GM18499 (cell line): ENCODE data around the gene PDGFB.

Experiments used
- ATAC-seq: cut with Tn5 transposase; IDR thresholded peaks from one replicate; pipeline ENCODE4 v1.9.1; 2021; ENCODE audit warnings: moderate number of reproducible peaks; ENCODE audit not compliant: insufficient read depth, unreplicated experiment

The PDGFB gene

GRCh38 chr22:39278040-39278439, 33.3 kb upstream of the PDGFB start:
- no peak for ATAC-seq

GRCh38 chr22:39277142-39277607, 32.4 kb upstream of the PDGFB start:
- ATAC-seq: no peak

- ATAC-seq: no peak
Measured at GRCh38 chr22:39276440-39277141, 31.8 kb upstream of the PDGFB start.

- ATAC-seq: no peak
Measured at GRCh38 chr22:39275814-39276439, 31.1 kb upstream of the PDGFB start.

- no peak for ATAC-seq
Measured at GRCh38 chr22:39273950-39274887, 29.4 kb upstream of the PDGFB start.

- no peak for ATAC-seq
Measured at GRCh38 chr22:39270792-39271191, 26.0 kb upstream of the PDGFB start.

- no peak for ATAC-seq
Measured at GRCh38 chr22:39270280-39270679, 25.5 kb upstream of the PDGFB start.

- no peak for ATAC-seq
Measured at GRCh38 chr22:39269095-39269790, 24.5 kb upstream of the PDGFB start.

GRCh38 chr22:39268645-39269044, 23.9 kb upstream of the PDGFB start:
- ATAC-seq: no peak

GRCh38 chr22:39267974-39268373, 23.2 kb upstream of the PDGFB start:
- no peak for ATAC-seq

- ATAC-seq: peak; percentile 69
Measured at GRCh38 chr22:39266398-39267030, 21.7 kb upstream of the PDGFB start.

GRCh38 chr22:39265143-39265886, 20.5 kb upstream of the PDGFB start:
- no peak for ATAC-seq

GRCh38 chr22:39264349-39265038, 19.7 kb upstream of the PDGFB start:
- ATAC-seq: no peak

- no peak for ATAC-seq
Measured at GRCh38 chr22:39263626-39264348, 19.0 kb upstream of the PDGFB start.

- ATAC-seq: no peak
Measured at GRCh38 chr22:39259666-39260065, 14.9 kb upstream of the PDGFB start.

- ATAC-seq: no peak
Measured at GRCh38 chr22:39257901-39258475, 13.2 kb upstream of the PDGFB start.

GRCh38 chr22:39256979-39257378, 12.2 kb upstream of the PDGFB start:
- no peak for ATAC-seq

- no peak for ATAC-seq
Measured at GRCh38 chr22:39256186-39256552, 11.4 kb upstream of the PDGFB start.
